Hindlimb muscle (tissue), 1 donor: ENCODE data around the gene FAM120A. TPM values are rescaled to one million over a fixed set of nuclear protein-coding genes. Genes with fewer than 3 reads are reported as not detected.
"Not testable (repeated sequence)": the region's sequence is repeated elsewhere in the genome, so short reads cannot be mapped to it uniquely, and the experiment has no call there.

Source experiments
- DNase-seq: peaks from one replicate; pipeline ENCODE4 v3.0.0-alpha.2; 2013
- polyA plus RNA-seq: library from polyadenylated mRNA; unstranded; fragments of 120-200 nt; gene quantifications from one replicate; pipeline ENCODE4 v1.2.1, GENCODE V29; 2013; ENCODE audit not compliant: insufficient read length

FAM120A gene
- polyA plus RNA-seq, 1 donor = 63.3 TPM

DNA sequence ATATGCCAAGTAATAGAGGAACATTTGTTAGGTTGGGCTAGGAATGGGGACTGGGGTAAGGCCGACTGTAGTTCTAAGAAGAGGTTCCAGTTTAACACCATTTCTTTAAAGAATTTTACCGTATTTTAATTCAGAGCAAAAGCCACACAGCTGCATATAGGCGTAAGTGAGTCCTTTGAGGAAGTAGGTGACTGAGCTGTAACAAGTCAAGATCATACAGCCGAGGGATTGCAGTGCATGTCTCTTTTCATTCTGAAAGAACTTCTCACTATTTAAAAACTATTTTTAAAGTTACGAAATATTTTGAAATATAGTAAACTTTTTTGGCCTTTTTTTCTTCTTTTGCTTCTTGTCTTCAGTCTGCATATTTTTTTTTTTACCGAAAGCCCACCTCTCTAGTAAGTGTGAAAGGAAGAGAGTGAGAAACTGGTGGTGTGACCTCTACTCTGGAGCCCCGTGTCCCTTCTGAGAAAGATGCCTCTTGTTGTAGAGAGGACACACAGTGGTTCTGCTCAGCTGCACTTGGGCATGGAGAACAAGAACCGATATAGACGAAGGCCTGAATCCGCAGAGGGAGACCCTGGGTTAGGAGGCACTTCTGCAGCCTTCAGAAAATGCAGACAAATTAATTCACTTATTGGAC lies 60.8 kb downstream of the FAM120A start:
- not testable (repeated sequence) for DNase-seq

DNA sequence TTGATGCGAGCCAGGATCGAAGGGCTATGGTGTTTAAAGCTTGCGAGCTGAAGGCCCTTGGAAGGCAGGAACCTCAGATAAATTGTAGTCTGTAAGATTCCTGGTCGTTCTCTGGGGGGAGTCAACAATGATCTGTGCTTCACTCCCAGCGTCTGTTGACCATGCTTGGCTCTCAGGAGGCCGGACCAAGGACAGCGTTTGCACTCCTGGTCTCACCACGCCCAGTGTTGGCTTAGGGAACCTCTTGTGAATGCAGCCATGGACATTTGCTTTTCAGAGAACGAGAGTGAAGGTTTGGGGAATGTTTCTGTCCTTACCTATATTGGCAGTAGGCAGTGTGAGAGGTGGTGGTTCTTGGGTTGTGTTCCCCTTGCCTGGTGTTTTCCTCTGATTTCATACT lies 62.1 kb downstream of the FAM120A start:
- DNase-seq = no peak

DNA sequence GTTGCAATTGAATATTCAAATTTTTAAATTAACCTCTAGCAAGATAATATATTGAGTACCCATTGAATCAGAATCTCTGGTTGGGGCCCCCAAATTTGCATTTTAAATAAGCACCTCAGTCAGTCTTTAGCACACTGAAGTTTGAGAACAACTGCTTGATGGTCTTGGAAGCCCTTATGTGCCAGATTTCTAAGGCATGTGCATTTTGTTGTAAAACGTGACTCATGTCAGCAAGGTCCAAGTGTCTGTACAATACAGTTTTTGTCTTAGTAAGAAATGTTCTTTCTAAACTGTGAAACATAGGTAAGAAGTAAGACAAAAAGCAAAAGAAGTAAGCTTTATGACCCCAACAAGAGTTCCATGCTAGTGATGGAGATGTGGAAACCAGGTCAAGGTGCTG lies 65.8 kb downstream of the FAM120A start:
- DNase-seq = no peak

DNA sequence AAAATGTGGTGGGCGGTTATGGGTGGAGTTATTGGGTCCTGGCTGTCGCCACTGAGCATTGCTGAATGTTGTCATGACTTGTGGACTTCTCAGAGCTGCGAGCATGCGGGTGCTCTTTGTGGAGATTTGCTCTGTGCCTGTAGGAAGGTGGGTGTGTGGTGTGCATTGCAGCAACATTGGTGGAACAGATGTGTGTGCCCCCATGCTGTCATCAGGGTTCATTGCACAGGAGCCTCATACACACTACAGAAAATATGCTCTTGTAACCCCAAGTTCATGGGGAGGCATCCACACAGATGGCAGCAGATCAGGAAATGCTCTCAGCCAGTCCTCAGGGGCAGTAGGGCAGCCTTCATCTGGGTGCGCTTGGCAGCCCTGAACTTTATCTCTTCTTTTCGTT lies 69.0 kb downstream of the FAM120A start:
- DNase-seq = no peak

DNA sequence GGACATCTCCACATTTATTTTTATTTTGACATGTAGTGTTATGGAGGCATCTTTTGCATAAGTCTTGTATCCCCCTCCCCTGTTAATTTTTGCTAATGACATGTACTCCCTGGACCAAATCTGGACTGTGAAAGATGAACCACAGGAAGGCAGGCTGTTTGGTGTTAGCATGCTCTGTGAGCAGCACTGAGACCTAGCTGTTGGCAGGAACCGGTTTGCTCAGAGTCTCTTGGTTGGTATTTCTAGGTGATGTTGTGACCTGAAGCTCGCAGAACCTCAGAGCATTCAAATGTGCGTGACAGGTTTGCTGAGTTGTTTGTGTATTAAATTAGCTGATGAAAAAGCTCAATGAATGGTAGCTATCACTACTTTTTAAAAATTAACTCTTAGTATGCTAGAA lies 71.3 kb downstream of the FAM120A start:
- no peak for DNase-seq

DNA sequence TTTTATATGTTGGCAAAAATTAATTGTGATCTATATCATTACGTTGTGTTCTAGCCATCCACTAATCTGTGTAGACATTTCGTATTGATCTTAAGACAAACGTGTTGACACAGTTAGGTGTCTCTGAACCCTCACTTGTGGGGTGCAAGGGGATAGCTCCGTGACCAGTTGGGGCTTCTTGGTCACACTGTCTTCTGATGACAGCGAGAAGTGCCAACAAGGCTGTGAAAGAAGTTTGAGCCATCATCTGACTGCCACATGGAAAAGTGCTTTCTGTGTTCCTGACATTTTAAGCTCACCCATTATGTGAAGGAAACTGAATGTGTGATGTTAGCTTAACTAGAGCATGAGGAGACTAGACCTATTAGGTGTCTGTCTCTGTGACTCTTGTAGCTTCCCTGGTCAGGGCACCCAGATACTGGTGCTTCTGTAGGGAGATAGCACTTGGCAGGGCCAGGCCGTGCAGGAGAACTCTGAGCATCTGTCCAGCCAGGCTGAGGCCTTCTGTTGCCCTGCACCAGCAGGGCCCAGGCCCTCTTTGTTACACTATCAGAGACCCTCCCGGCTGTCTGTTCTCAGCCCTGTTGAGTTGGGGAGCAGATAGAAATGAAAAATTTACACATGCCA lies 72.1 kb downstream of the FAM120A start:
- no peak for DNase-seq

DNA sequence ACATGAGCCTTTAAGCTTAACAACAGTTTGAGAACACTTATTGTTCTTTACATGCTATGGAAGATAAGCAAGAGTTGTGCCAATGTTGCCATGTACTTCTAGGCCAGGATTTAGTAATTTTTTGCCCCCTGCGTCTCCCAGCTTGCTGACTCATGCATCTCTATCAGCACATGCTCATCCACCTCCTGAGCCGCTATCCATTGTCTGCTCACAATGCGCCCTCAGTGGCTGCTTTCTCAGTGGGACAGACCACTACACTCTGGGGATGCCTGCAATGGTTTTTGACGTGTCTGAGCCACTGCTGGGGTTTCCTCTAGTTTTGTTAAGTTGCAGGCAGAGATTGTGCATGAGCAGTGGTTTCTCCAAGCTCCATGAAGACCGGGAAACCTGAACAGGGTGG lies 74.0 kb downstream of the FAM120A start:
- no peak for DNase-seq

DNA sequence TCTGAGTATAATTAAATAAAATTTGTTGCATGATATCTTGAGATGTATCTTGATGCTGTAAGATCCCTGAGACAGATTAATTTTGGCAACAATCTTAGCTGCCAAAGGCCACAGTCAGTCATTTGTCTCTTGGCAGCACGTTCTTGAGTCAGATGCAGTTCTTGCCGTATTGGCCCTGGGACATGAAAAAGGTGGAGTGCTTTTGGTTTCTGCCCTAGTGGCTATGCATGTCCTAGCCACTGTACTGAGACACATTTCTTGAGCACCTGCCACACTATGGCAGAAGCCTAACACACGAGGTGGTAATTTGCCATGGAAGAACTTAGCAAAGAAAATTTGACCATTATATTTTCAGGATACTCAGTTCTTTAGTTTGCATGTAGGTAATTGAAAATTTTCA lies 79.9 kb downstream of the FAM120A start:
- DNase-seq = no peak

DNA sequence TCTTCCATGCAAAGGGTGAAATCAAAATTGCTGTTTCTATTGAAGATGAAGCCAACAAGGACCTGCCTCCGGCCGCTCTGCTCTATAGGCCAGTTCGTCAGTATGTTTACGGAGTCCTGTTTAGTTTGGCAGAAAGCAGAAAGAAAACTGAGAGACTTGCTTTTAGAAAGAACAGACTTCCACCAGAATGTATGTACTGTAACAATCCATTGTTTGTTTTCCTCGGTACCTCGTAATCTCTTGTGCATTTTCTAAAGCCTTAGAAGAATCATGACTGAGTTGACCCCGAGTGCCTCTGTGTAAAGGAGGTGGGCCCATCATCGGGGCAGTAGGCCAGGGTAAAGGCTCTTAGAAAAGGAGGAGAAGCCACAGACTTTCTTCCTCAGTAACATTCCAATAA lies 80.7 kb downstream of the FAM120A start:
- DNase-seq = no peak

DNA sequence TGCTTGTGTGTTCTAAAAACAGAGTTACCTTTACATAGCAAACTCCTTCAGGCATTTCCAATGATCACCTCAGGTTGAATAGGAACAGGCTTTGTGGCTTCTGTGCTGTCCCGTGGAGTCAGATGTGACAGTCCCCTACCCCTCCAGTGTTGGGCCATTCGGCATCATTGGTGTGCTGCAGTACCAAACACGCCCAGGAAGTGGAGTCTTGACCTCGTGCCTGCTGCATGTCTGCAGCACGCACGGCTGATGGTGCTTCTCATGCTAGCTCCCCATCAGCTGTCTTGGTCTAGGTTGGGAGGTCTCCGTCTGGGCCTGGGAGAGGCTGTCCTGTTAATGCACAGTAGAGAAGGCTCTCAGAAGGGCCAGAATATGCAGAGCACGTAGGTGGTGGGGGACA lies 82.4 kb downstream of the FAM120A start:
- no peak for DNase-seq

DNA sequence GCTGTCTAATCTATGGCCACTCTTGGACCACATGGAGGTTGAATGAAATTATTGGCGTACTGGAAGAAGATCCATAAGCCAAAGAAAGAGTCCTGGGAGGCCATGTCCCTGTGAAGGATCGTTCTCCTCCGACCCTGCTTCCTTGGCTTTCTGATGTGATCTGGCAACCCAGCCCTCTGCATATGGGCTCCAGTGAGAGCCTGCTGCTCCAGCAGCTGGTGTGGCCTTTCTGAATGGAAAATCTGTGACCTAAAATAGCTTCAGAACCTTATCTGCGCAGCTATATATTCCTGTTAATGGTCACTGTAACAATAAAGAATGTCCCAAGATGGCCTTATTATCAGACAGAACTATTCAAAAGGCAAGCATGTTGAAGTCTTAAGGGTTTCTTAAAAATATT lies 84.7 kb downstream of the FAM120A start:
- DNase-seq = no peak

DNA sequence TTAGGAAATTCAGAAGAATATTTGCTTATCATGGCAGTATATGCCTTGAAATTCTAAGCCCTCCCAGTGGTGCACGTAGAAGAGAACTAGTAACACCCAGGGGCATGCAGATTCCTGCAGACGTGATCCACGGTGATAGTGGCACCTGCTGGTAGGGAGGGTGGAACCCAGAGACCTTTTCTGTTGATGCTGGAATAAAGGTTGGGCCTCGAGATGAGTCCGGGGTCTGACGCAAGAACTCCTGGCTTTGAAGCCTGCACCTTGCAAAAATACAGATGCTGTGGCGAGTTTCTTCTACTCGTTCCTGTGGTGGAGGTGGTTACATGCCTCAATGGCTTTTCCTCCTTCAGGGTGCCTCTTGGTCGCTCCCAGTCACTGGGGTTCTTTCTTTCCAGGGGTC lies 85.4 kb downstream of the FAM120A start:
- DNase-seq = no peak

DNA sequence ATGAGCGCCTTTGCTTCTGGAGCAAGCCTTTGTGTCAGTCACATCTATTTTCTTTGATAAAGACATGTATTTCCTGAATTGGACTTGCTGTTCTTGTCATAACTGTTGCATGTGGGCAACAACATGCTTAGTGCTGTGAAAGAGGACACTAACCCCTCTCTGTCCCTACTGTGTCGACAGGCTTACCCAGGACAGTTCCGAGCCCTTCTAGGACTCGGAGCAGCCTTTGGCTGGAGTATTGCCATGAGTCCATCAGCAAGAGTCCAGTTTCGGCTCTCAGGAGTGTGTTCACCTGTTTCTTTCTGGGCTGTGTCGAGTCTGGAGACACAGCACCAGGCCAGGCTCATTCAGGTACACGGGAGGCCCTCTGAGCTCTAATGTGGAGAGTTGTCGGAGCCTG lies 88.8 kb downstream of the FAM120A start:
- no peak for DNase-seq

DNA sequence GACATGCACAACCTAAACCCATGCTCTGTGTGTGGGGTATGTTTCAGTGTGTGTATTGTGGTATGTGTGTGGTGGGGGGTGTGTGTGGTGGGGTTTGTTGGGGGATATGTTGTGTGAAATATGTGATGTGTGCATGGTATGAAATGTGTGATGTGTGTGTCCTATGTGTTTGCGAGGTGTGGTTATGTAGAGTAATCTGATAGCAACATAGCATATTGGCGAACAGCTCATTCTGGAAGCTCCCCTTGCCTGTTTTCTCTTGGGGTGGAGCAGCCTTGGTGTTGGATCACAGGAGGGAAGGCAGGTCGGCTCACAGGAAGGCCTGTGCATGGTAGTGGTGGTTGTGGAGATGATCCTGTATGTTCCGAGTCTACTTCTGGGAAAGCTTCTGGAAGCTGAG lies 89.5 kb downstream of the FAM120A start:
- DNase-seq = no peak

DNA sequence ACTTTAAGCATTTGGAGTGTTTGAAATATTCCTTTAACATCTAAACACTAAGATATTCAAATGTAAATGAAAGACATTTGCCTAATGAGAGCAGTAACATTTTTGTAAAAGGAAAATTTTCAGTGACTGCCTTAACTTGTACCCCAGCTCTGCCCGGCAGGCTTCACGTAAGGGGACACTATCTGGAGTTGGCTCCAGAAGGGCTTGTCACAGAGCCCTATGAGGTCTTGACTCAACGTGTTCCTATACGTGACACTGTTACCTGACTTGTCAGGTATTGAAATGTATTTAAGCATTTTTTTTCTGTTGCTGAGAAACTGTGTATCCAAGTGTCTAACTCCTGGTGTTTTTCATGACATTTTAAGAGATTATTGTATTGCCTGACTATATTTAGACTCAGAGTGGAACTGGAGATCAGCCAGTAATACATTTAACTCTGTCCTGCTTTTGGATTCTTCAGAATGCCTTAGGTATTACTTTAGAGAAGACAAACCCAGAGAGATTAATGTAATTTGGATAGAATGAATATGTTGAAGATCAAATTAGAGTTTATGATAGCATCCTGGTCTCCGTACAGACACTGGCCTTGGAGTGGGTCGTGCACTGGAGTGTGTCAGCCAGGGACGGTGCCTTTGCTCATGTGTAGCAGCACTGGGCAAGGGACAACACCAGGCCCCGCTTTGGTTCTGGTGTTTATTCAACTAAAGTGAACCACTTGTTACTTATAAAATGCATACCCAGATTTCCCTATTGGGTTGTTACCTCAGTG lies 90.3 kb downstream of the FAM120A start:
- peak; percentile 12 for DNase-seq

DNA sequence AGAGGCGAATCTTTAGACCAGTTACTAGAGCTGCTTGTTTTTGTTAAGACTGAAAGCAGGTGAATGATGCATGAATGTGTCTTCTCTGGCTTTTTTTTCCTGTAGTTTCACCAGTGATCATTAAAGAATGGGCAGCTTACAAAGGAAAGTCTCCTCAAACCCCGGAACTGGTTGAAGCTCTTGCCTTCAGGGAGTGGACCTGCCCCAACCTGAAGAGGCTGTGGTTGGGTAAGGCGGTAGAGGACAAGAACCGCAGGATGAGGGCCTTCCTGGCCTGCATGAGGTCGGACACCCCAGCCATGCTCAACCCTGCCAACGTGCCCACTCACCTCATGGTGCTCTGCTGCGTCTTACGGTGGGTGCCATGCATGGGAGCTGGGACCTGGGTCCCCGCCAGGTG lies 91.6 kb downstream of the FAM120A start:
- DNase-seq = no peak

DNA sequence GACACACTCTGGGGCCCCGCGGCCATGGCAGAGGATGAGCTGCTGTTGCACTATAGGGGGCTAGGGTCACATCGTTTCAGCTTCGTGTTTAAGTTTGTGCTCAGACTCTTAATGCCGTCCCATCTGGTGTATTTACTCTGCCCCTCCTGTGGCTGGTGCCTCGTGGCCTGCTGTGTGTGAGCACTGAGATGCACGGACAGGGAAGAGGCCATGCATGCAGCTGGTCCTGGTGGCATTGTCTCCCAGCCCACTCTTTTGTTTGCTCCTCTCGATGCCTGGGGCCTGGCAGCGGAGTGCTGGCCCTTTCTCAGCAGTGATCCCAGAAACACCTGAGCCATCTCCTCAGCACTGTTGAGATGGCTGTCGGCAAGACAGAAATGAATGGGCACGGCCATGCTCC lies 94.9 kb downstream of the FAM120A start:
- DNase-seq = no peak

DNA sequence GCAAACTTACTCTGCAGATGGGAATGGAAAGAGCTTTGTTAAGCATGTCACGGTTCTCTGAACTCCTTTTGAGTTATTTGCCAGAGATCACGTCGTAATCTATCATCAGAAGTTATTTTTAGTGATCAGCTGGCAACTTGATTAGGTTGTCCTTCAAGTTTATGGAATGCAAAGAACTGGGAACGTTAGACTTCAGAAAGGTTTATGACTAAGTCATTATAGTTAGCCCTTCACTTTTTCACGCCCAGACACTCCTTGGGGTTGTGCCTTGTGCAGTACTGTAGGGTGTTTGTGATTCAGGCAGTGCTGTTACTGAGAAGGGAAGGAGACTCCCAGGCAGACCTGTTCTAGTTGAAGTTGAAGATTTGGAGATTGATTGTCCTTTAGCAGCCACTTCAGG lies 98.1 kb downstream of the FAM120A start:
- DNase-seq = no peak

DNA sequence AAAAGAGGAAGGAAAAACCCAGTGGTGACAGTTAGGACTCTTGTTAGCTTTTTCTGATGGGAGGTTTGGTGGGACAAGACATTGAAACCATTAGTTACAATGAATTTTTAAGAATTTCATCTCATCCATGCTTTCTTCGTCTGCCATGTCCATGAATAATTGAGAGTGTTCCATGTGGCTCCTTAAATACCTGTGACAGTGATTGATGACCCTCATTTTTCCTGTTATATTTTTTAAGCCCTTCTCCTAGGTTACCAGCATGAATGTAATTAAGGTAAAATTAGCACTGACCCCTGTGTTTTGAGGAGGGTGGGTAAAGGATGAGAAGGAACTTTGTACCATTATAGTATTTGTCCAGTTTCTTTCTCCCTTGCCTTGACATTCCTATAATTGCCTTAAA lies 101.4 kb downstream of the FAM120A start:
- DNase-seq = no peak

DNA sequence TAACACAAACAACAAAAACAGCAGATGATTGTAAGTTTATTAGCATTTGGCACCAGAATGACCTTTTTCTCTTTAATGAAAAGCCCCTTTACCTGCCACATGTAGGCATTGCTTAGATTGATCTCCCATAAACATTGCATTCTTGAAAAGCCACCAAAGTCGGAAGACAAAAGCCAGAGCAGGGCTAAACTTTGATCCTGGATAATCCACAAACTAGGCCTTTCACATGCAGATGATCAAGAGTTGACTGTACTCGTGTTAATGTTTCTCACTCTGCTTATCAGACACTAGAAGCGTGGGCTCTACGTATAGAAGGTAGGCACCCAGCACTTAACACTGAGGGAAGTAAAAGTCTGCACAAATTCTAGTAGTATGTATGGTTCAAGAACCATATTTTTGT lies 103.9 kb downstream of the FAM120A start:
- no peak for DNase-seq

DNA sequence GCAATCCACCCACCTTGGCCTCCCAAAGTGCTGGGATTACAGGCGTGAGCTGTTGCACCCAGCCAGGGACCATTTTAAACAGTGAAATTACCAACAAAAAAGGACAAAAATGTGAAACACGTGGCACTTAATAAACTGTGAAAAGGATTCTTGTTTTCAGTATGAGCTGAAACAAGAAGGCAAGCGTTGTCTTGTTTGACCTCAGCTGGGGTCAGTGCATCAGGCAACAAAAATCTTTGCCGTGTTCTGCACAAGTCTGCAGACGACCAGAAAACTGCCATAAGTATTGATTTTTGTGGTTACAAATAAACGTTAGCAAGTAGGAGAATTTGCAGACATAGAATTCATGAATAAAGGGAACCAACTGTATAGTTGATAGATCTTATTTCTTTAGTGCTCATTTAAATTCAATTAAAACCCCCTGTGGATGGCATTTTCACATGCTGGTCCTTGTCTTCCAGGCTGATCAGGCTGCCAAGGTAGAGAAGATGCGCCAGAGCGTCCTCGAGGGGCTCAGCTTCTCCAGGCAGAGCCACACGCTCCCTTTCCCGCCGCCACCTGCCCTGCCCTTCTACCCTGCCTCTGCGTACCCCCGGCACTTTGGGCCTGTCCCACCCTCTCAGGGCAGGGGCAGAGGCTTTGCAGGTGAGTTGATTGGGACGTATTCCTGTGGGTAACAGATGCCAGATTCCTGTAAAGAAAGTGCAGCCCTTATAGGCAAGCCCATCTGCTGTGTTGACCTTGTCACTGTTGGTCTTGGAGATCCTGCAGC lies 106.1 kb downstream of the FAM120A start:
- DNase-seq = no peak

DNA sequence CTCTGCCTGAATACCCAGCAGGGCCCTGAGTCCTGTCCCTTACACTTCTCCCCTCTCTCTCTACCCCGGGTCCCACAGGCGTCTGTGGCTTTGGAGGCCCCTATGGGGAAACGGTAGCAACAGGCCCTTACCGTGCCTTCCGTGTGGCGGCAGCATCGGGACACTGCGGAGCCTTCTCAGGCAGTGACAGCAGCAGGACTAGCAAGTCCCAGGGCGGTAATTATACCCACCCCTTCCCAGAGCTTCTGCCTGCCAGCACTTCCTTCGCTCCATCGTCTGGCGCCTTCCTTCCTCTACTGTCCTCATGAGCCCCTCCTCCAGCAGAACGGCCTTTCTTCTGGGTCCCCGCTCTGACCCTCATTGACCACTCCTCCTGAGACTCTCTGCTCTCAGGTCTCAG lies 107.0 kb downstream of the FAM120A start:
- no peak for DNase-seq

DNA sequence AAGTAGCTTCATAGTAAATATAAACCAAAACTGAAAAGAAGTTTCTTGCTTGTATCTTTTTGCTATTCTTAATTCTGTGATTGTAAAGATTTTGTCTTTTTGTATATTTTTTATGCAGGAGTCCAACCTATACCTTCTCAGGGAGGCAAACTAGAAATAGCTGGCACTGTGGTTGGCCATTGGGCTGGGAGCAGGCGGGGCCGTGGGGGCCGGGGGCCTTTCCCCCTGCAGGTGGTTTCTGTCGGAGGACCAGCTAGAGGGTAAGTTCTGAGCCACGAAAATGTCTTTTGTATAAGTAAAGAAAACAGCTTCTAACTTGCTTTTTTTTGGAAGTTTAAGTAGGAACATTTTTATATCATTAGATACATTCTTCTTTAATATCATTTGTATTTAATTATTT lies 109.5 kb downstream of the FAM120A start:
- no peak for DNase-seq
